DND-41 (cell line): ENCODE measurements around the gene OSBPL9.

ENCODE experiments used
- ATAC-seq: fragments of 200-7000 bp; cut with Tn5 transposase; 3 replicates; pipeline ENCODE4 v1.9.1; 2021; ENCODE audit warnings: low read depth; ENCODE audit not compliant: insufficient read depth
- DNase-seq: peaks from one replicate; pipeline ENCODE4 v3.0.0-alpha.2; 2020
- H2AFZ ChIP-seq: 2 replicates; pipeline ENCODE4 v1.6.0; 2012; ENCODE audit warnings: low read depth, low read length
- H3K27ac ChIP-seq: 2 replicates; pipeline ENCODE4 v1.5.1; 2012; ENCODE audit warnings: low read length, inconsistent platforms
- H3K27me3 ChIP-seq: fragments of 200-600 bp; sonication (generic); 2 replicates; pipeline ENCODE4 v1.6.0; 2012; ENCODE audit warnings: low read length, mild to moderate bottlenecking, inconsistent platforms; ENCODE audit not compliant: insufficient read depth, poor library complexity
- H3K36me3 ChIP-seq: 2 replicates; pipeline ENCODE4 v1.5.1; 2012; ENCODE audit warnings: low read length, inconsistent platforms; ENCODE audit not compliant: insufficient read depth
- H3K4me1 ChIP-seq: 2 replicates; pipeline ENCODE4 v1.5.1; 2012; ENCODE audit warnings: mild to moderate bottlenecking, low read length; ENCODE audit not compliant: insufficient read depth
- H3K4me2 ChIP-seq: 2 replicates; pipeline ENCODE4 v1.6.0; 2012; ENCODE audit warnings: mild to moderate bottlenecking, moderate library complexity, low read length, inconsistent platforms; ENCODE audit not compliant: insufficient read depth
- H3K4me3 ChIP-seq, 2 experiments: fragments of 200-600 bp in 1 of 2; shearing (Covaris generic) in 1 of 2; 2 replicates each; pipeline ENCODE4 v1.5.1; 2012 to 2016; ENCODE audit warnings: inconsistent platforms in 2 of 2, low read length in 2 of 2, mild to moderate bottlenecking in 2 of 2, low read depth in 1 of 2, moderate library complexity in 1 of 2
- H3K79me2 ChIP-seq: 2 replicates; pipeline ENCODE4 v1.6.0; 2012; ENCODE audit warnings: low read length, inconsistent platforms; ENCODE audit not compliant: insufficient read depth
- H3K9ac ChIP-seq: 2 replicates; pipeline ENCODE4 v1.6.0; 2012; ENCODE audit warnings: low read depth, mild to moderate bottlenecking, inconsistent platforms, low read length, moderate library complexity
- H3K9me3 ChIP-seq: 2 replicates; pipeline ENCODE4 v1.5.1; 2012; ENCODE audit warnings: low read length, moderate library complexity, mild to moderate bottlenecking, inconsistent platforms; ENCODE audit not compliant: insufficient read depth, severe bottlenecking
- H4K20me1 ChIP-seq: 2 replicates; pipeline ENCODE4 v1.6.0; 2012; ENCODE audit warnings: low read length; ENCODE audit not compliant: insufficient read depth
- CTCF ChIP-seq: IDR thresholded peaks from 2 replicates; pipeline ENCODE4 v1.5.1; 2012; ENCODE audit warnings: borderline replicate concordance, low read length, moderate library complexity, mild to moderate bottlenecking; ENCODE audit not compliant: poor library complexity, severe bottlenecking; ENCODE audit errors: extremely low read depth
- EZH2 ChIP-seq: IDR thresholded peaks from 3 replicates; pipeline ENCODE4 v1.6.1; 2012; ENCODE audit warnings: borderline replicate concordance, low read depth, mild to moderate bottlenecking, moderate library complexity, low read length, inconsistent platforms; ENCODE audit not compliant: severe bottlenecking

OSBPL9 gene

DNA sequence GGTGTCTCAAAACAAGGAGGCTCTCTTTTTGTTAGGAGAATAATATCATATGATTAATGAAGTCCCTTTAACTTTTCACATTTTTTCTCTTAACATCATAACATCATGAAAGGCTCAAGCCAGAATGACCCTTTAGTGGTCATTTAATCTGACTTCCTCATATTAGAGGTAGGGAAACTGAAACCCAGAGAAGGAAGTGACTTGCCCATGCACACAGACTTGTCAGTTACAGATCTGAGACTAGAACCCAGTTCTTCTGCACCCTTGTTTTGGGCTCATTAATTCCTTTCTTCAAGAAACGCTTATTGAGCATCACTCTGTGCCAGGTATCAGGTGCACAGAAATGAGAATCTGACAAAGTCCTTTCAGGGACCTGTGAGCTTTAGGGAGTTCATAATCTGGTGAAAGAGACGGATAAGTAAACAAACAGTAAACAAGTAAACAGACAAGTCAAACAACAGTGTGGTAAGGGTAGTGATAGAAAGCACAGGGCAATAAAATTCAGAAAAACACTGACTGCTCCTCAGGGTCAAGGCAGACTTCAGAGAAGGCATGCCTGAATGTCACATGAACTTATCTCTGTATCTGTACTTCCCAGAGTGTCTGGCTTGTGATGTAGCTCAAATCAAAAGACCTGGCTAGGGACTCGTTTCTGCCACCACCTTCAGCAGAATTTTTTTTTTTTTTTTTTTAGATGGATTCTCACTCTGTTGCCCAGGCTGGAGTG lies 38.3 kb upstream of the OSBPL9 start:
- H3K36me3 ChIP-seq = no peaks in the 10 kb centered on the region
- H3K4me1 ChIP-seq = peaks cover 23% of the 10 kb centered on the region
- H3K27me3 ChIP-seq = no peaks in the 10 kb centered on the region
- no peaks in the 10 kb centered on the region for H4K20me1 ChIP-seq
- no peak for ATAC-seq
- no peaks in the 10 kb centered on the region for H3K79me2 ChIP-seq
- no peak overlapping the region for H3K4me2 ChIP-seq
- H3K4me3 ChIP-seq = no peak overlapping the region
- H2AFZ ChIP-seq = no peak overlapping the region
- H3K9ac ChIP-seq = no peak overlapping the region
- H3K27ac ChIP-seq = no peak overlapping the region
- H3K9me3 ChIP-seq = peaks cover 2% of the 10 kb centered on the region
- no peak for DNase-seq
- TF ChIP-seq CTCF (no peak), EZH2 (no peak)

DNA sequence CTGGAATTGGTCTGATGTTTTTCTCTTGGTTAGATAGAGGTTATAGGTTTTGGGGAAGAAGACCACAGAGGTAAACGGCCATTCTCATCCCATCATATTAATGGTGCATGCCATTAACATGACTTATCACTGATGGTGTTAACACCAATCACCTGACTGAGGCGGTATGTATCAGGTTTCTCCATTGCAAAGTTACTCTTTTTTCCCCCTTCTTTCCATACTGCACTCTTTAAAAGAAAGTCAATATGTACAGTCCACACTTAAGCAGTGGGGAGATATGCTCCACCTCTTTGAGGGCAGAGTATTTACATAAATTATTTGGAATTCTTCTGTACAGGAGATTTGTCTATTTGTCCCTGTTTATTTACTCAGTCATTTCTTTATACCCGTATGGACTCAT lies 35.7 kb upstream of the OSBPL9 start:
- DNase-seq (no peak), ATAC-seq (no peak)
- Histone ChIP-seq H3K4me3 (no peak overlapping the region), H3K9me3 (peaks cover 2% of the 10 kb centered on the region), H3K4me1 (peaks cover 9% of the 10 kb centered on the region), H3K27me3 (no peaks in the 10 kb centered on the region), H2AFZ (no peak overlapping the region), H4K20me1 (no peaks in the 10 kb centered on the region), H3K9ac (no peak overlapping the region), H3K36me3 (no peaks in the 10 kb centered on the region), H3K27ac (no peak overlapping the region), H3K79me2 (no peaks in the 10 kb centered on the region), H3K4me2 (no peak overlapping the region)
- TF ChIP-seq EZH2 (no peak), CTCF (no peak)

GRCh38 chr1:51583532-51583931 lies 33.4 kb upstream of the OSBPL9 start:
- ATAC-seq = no peak
- no peaks in the 10 kb centered on the region for H3K9me3 ChIP-seq
- H3K4me2 ChIP-seq = no peak overlapping the region
- no peak for TF ChIP-seq EZH2
- no peak for TF ChIP-seq CTCF
- H2AFZ ChIP-seq = 0 out of 2 replicates have a peak overlapping the region, but pooled peaks have one; percentile 5
- no peak overlapping the region for H3K9ac ChIP-seq
- no peaks in the 10 kb centered on the region for H3K27me3 ChIP-seq
- H3K27ac ChIP-seq = no peak overlapping the region
- no peak overlapping the region for H3K4me3 ChIP-seq
- no peaks in the 10 kb centered on the region for H4K20me1 ChIP-seq
- H3K79me2 ChIP-seq = no peaks in the 10 kb centered on the region
- H3K4me1 ChIP-seq = no peaks in the 10 kb centered on the region
- DNase-seq = no peak
- H3K36me3 ChIP-seq = no peaks in the 10 kb centered on the region

DNA sequence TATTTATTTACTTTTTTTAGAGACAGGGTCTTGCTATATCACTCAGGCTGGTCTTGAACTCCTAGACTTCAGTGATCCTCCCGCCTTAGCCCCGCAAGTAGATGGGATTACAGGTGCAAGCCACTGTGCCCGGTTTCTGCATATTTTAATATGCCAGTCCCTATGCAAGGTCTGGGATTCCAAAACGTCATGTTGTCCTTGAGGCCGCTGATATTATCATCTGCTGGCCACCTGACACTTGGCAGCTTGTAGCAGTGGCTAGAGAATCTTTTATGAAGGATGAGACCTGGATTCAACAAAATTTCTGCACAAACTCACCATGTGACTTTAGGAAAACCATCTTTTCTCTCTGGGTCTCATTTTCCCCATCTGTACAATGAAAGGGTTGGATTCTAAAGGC lies 32.9 kb upstream of the OSBPL9 start:
- H3K27ac ChIP-seq = no peak overlapping the region
- no peak overlapping the region for H3K4me3 ChIP-seq
- no peak overlapping the region for H3K4me2 ChIP-seq
- H4K20me1 ChIP-seq = no peaks in the 10 kb centered on the region
- no peaks in the 10 kb centered on the region for H3K4me1 ChIP-seq
- no peak for DNase-seq
- no peaks in the 10 kb centered on the region for H3K27me3 ChIP-seq
- H3K9me3 ChIP-seq = no peaks in the 10 kb centered on the region
- no peak overlapping the region for H2AFZ ChIP-seq
- no peak for TF ChIP-seq CTCF
- no peak for TF ChIP-seq EZH2
- ATAC-seq = no peak
- no peaks in the 10 kb centered on the region for H3K36me3 ChIP-seq
- no peak overlapping the region for H3K9ac ChIP-seq
- H3K79me2 ChIP-seq = no peaks in the 10 kb centered on the region
